Keratinocyte (primary cell): ENCODE results near the gene KRR1. TPM values are rescaled to one million over a fixed set of nuclear protein-coding genes. Genes with fewer than 3 reads are reported as not detected.

Experiments
- DNase-seq: peaks from one replicate; pipeline ENCODE4 v3.0.0-alpha.2; 2011; ENCODE audit warnings: low read depth, missing footprints, low spot score
- FAIRE-seq: peaks from 2 replicates; lab custom pipeline; 2011; peaks lifted over from hg19 to GRCh38; lab: Jason Lieb, UNC
- H2AFZ ChIP-seq: 2 replicates; pipeline ENCODE4 v1.6.0; 2012; ENCODE audit warnings: low read length, control low read depth, inconsistent platforms; ENCODE audit not compliant: control insufficient read depth
- H3K27ac ChIP-seq: 2 replicates; pipeline ENCODE4 v1.5.1; 2011; ENCODE audit warnings: low read length; ENCODE audit not compliant: control insufficient read depth, insufficient read depth
- H3K27me3 ChIP-seq: 3 replicates; pipeline ENCODE4 v1.6.0; 2011; ENCODE audit warnings: low read length; ENCODE audit not compliant: control insufficient read depth, insufficient read depth; ENCODE audit errors: extremely low read depth
- H3K36me3 ChIP-seq, 2 experiments: 2 replicates in 1 of 2; 3 replicates in 1 of 2; pipeline ENCODE4 v1.5.1; 2011; ENCODE audit warnings: low read length in 2 of 2, mild to moderate bottlenecking in 1 of 2; ENCODE audit not compliant: control insufficient read depth in 2 of 2, insufficient read depth in 2 of 2; ENCODE audit errors: extremely low read depth in 1 of 2
- H3K4me1 ChIP-seq: 3 replicates; pipeline ENCODE4 v1.5.1; 2011; ENCODE audit warnings: low read length; ENCODE audit not compliant: control insufficient read depth, insufficient read depth; ENCODE audit errors: extremely low read depth
- H3K4me2 ChIP-seq: 3 replicates; pipeline ENCODE4 v1.6.0; 2011; ENCODE audit warnings: low read depth, low read length; ENCODE audit not compliant: control insufficient read depth, insufficient read depth; ENCODE audit errors: extremely low read depth
- H3K4me3 ChIP-seq, 3 experiments: fragments of 200-600 bp in 1 of 3; sonication (generic) in 1 of 3; 2 replicates in 2 of 3; 3 replicates in 1 of 3; pipeline ENCODE4 v1.5.1; 2011 to 2016; ENCODE audit warnings: low read length in 3 of 3, mild to moderate bottlenecking in 3 of 3, control low read depth in 2 of 3, inconsistent platforms in 1 of 3, low read depth in 1 of 3, mixed read lengths in 1 of 3, mixed run types in 1 of 3, moderate library complexity in 1 of 3; ENCODE audit not compliant: control insufficient read depth in 2 of 3, insufficient read depth in 2 of 3; ENCODE audit errors: extremely low read depth in 1 of 3
- H3K79me2 ChIP-seq: 2 replicates; pipeline ENCODE4 v1.6.0; 2012; ENCODE audit warnings: low read length; ENCODE audit not compliant: control insufficient read depth, insufficient read depth
- H3K9ac ChIP-seq: 3 replicates; pipeline ENCODE4 v1.6.0; 2011; ENCODE audit warnings: low read length; ENCODE audit not compliant: control insufficient read depth, insufficient read depth; ENCODE audit errors: extremely low read depth
- H3K9me1 ChIP-seq: 3 replicates; pipeline ENCODE4 v1.6.0; 2011; ENCODE audit warnings: low read length; ENCODE audit not compliant: control insufficient read depth, insufficient read depth; ENCODE audit errors: extremely low read depth
- H3K9me3 ChIP-seq: 2 replicates; pipeline ENCODE4 v1.5.1; 2012; ENCODE audit warnings: low read depth, low read length; ENCODE audit not compliant: control insufficient read depth
- H4K20me1 ChIP-seq: 3 replicates; pipeline ENCODE4 v1.6.0; 2011; ENCODE audit warnings: low read length; ENCODE audit not compliant: control insufficient read depth, insufficient read depth; ENCODE audit errors: extremely low read depth
- CTCF ChIP-seq, 3 experiments: IDR thresholded peaks in 1 of 3; conservative IDR thresholded peaks in 1 of 3; optimal IDR thresholded peaks in 1 of 3; 2 replicates in 2 of 3; 3 replicates in 1 of 3; pipeline versions ENCODE3 to v1.5.1; 2011; ENCODE audit warnings: low read length in 3 of 3, mild to moderate bottlenecking in 3 of 3, moderate library complexity in 2 of 3, control low read depth in 1 of 3, inconsistent platforms in 1 of 3; ENCODE audit not compliant: insufficient read depth in 2 of 3; ENCODE audit errors: extremely low read depth in 1 of 3
- EZH2 ChIP-seq: IDR thresholded peaks from one replicate; pipeline ENCODE4 v1.6.1; 2012; ENCODE audit warnings: inconsistent platforms, mild to moderate bottlenecking, low read length, moderate library complexity
- dilution Hi-C: fragments of 300-500 bp; cut with MboI; formaldehyde crosslinking; loops from one replicate; pipeline ENCODE4 v1.7.0; 2020; ENCODE audit warnings: low sequenced_read_pairs; ENCODE audit not compliant: extremely low pct_ligation_motif_present
- polyA plus RNA-seq, 5 experiments: library from polyadenylated mRNA; depleted of rRNA in 3 of 5; stranded (reverse) in 3 of 5; stranded (forward) in 1 of 5; unstranded in 1 of 5; fragments of >200 nt; gene quantifications; 1 replicate in 1 of 5; 2 replicates in 3 of 5; 3 replicates in 1 of 5; pipeline versions ENCODE4 v1.2.1 to v1.2.3, GENCODE V29; 2011 to 2012; ENCODE audit warnings: missing spikeins in 2 of 5, low read depth in 1 of 5, low replicate concordance in 1 of 5

KRR1 gene
- polyA plus RNA-seq, 1 donor (not counting 4 experiments of a cell fraction or from before 2014, with no cell fraction given): 74.7 TPM

GRCh38 chr12:75558287-75558686 is 46.9 kb upstream of the KRR1 start:
- Histone ChIP-seq H3K36me3 (no peaks in the 10 kb centered on the region), H3K9me1 (no peaks in the 10 kb centered on the region), H3K79me2 (no peaks in the 10 kb centered on the region), H3K9ac (no peak overlapping the region), H4K20me1 (no peaks in the 10 kb centered on the region), H3K4me3 (no peak overlapping the region), H3K27ac (no peak overlapping the region), H3K4me1 (peaks cover 4% of the 10 kb centered on the region), H3K27me3 (no peaks in the 10 kb centered on the region), H3K9me3 (no peaks in the 10 kb centered on the region), H3K4me2 (no peak overlapping the region), H2AFZ (no peak overlapping the region)
- dilution Hi-C loops: no loop called here
- FAIRE-seq (no peak), DNase-seq (no peak)
- no peak for TF ChIP-seq CTCF (optimal IDR thresholded peaks at IDR 0.05 in 1 of 3, IDR thresholded peaks at IDR 0.05 in 1 of 3, conservative IDR thresholded peaks at IDR 0.05 in 1 of 3; ENCODE audit: extremely low read depth in 1 of 3, insufficient read depth in 2 of 3, low read length in 3 of 3)
- TF ChIP-seq EZH2: no peak

- Histone ChIP-seq H3K4me2 (no peak overlapping the region), H3K9me1 (no peaks in the 10 kb centered on the region), H3K4me3 (no peak overlapping the region), H2AFZ (no peak overlapping the region), H3K36me3 (no peaks in the 10 kb centered on the region), H3K79me2 (no peaks in the 10 kb centered on the region), H3K4me1 (peaks cover 4% of the 10 kb centered on the region), H4K20me1 (no peaks in the 10 kb centered on the region), H3K9me3 (no peaks in the 10 kb centered on the region), H3K27me3 (no peaks in the 10 kb centered on the region), H3K9ac (no peak overlapping the region), H3K27ac (no peak overlapping the region)
- TF ChIP-seq EZH2 (no peak), CTCF (optimal IDR thresholded peaks at IDR 0.05 in 1 of 3, IDR thresholded peaks at IDR 0.05 in 1 of 3, conservative IDR thresholded peaks at IDR 0.05 in 1 of 3; ENCODE audit: extremely low read depth in 1 of 3, insufficient read depth in 2 of 3, low read length in 3 of 3) (no peak)
- FAIRE-seq (no peak), DNase-seq (no peak)
- dilution Hi-C loops: no loop called here
These were observed 45.0 kb upstream of the KRR1 start for GRCh38 chr12:75556311-75556899.
